ENCODE results near the gene YWHAQ. TPM values are rescaled to one million over a fixed set of nuclear protein-coding genes. Genes with fewer than 3 reads are reported as not detected.
A peak's percentile ranks its signal among the peaks of the same experiment; 100 is the strongest.

YWHAQ gene
- 384 TPM for polyA plus RNA-seq (2013, experiment 1 of 2; ENCODE audit: insufficient read length)
- polyA plus RNA-seq (2013, experiment 2 of 2; ENCODE audit: insufficient read length): 236 TPM

DNA sequence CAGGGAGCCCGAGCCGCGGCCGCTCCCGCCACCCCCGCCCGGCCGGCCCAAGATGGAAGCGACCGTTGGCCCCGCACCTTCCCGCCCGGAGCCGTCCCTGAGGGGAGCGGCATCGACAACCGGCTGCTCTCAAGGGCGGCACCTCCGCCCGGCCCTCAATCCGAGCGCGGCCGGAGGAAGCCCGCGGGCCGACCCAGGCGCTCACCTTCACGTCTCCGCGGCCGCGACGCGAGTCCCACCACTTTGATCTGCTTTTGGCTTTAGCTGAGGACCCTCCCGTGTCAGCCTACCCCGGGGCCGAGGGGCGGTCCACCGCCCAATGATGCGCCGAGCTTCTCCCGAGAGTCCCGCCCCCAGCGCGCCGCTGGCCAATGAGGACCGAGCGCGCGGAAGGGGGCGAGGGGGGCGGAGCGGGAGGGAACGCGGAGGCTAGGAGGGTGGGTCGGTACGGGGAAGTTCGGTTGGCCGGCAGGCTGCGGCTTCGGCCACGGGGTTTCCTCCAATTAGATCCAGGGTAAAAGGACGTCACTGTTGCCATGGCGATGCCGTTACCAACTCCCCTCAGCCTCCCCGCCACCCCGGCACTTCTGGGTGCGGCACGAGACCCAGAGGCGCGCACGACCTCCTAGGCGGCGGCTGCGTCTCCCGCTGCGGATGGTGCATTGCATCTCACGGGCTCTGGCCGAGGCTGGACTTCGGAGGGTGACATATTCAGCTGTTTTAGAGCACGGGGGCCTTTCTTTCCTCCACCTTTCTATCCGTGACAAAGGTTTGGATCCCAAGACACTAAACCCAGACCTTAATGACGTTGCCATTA, at the start of gene YWHAQ:
YWHAQ (minus strand) TSS at position 262 of the 817 bp plus-strand sequence. CDS start 545 bp downstream, outside the sequence.
- peak; percentile 99 for DNase-seq

DNA sequence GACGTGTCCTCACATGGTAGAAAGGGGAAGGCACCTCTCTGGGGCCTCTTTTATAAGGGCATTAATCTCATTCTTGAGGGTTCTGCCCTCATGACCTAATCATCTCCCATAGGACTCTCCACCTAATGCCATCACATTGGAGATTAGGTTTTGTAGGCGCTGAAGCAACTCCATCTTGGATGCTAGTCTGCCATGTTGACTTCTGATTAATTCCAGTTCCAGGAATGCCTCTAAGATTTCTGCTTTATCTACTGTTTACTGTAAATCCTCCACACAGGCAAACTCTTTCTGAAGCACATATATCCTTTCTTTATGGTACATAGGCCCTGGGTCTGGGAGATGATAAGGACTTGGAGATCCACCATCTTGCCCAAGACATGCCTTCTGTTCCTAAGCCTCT, 49.3 kb upstream of the YWHAQ start:
- no peak for DNase-seq

DNA sequence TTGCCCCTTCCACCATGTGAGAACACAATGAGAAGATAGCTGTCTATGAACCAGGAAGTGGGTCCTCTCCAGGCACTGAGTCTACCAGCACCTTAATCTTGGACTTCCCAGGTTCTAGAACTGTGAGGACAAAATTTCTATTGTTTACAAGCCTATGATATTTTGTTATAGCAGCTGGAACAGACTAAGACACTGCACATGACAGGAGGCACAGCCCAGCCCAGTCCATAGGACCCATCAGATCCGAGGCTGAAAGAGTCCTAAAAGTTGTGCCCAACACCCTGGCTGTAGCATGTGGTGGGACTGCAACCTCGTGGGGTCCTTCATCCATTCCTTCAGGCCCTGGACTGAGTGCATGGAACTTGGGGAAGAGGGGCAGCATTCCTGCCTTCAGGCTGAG, 48.4 kb upstream of the YWHAQ start:
- DNase-seq: no peak

DNA sequence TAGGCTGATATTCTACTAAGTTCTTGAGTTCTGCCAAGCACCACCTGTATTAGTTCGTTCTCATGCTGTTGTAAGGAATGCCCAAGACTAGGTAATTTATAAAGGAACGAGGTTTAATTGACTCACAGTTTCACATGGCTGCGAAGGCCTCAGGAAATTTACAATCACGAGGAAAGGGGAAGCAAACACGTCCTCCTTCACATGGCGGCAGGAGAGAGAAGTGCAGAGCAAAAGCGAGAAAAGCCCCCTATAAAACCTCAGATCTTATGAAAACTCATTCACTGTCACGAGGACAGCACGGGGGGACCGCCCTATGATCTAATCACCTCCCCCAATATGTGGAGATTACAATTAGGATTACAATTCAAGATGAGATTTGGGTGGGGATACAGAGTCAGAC, 47.7 kb upstream of the YWHAQ start:
- no peak for DNase-seq

DNA sequence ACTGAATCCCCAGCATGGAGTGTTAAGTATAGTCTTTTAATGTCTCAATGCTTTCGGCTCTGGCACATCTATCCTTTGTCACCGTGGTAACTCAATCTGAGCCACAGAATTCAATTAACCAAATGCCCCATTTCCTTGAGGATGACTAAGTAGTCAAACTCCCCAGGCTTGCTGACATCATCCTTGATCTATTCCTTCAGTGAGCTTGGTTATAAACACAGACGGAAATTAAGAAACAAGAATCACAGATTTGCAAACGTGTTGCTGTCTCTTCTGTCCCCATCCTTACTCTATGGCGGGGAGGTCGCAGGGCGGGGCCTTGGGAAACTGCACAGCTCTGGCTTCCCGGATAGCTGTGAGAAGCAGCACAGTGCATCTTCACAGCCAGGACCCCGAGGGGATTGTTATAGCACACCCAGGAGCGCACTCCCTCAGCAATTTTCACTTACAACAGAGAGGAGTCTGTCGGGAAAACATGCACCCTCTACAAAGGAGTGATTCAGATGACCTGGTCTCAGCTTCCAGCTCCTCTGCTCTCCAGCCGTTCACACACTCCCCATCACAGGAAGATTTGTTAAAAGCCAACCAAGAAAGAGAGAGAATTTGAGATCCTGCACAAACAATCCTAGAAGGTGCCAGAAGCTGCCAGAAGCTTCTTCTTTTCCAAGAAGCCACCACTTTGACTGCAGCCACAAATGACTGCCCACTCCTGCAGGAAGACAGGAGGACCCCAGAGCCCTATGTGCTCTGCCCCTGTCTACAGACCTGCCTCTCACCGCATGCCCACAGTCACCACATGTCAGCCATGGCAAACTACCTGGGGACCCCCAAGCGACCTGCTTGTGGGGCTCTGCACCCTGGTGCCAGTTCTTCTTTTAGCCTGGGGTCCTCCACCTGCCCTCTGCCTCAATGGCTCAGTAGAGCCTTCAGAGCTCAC, 44.9 kb upstream of the YWHAQ start:
- peak; percentile 97 for DNase-seq

DNA sequence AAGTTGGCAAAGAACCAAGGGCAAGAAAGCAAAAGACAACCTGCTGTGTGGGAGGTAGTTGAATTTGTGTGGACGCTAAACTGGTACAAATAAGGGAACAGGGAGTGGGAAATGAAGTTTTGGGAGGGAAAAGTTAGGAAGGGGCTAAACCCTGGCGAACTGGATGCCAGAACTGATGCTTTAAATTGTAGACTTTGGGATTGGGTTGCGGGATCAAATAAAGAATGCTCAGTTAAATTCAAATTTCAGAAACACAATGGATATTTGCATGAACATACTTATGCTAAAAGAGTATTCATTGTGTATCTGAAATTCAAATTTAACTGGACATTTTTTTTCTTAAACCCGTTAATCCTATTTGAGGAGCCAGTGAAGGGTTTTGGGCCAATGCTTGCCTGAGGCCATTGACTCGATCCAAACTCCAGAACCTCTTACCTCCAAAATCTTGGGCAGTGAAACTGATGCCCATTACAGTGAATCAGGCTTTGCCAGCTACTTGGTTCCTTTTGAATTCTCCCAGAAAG, 44.2 kb upstream of the YWHAQ start:
- DNase-seq: no peak

DNA sequence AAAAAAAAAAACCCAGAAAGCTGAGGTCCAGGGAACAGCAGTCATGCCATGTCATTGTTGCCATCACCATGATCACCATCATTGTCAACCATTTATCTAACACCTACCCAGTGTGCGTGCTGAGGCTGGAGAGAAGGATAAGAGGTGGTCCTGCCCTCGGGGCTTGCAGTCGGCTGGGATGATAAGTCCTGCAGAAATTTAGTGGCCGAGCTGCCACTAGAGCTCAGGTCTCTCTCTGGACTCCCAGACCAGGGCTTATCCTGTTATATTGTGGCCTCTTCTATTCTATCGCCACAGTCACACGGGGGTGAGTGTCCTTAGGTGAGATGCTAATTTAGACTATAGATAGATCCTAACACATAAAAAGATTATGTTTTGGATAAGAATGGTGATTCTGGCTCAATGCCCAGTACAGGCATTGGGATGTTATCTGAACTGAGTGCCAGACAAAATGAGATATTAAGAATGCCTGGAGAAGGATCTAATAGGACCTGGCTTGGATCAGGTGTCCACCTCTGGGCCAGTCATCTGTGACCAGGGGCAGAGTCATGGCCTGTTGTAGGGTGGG, 43.2 kb upstream of the YWHAQ start:
- DNase-seq: no peak

DNA sequence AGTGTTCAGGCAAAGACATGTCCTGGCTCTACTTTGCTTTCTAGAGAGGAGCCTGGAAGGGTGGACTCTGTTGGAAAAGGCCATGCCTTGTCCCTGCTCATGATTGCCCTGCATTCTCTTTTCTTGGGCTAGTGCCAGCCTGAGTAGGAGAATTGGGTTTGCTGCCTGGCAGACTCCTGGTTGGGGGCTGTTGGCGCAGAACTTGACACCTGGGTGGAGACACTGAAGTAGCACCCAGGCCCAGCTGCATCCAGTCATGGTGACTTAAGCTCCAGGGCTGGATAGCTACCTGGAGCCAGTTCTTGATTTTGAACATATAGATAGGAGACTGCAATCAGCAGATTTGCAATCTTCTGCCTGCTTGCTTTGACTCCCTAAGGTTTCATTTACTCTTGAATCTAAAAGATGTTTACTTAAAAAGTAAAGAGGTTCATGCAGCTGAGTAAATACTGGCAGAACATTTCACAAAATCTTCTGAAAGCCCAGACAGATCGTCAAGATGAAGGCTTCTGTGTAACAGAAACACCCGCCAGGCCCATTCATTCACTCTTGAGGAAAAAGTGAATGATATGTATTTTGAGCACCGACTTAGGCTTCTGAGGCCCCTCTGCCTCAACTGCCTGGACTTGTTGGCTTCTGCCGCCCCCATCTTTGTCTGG, 38.0 kb upstream of the YWHAQ start:
- DNase-seq: no peak

DNA sequence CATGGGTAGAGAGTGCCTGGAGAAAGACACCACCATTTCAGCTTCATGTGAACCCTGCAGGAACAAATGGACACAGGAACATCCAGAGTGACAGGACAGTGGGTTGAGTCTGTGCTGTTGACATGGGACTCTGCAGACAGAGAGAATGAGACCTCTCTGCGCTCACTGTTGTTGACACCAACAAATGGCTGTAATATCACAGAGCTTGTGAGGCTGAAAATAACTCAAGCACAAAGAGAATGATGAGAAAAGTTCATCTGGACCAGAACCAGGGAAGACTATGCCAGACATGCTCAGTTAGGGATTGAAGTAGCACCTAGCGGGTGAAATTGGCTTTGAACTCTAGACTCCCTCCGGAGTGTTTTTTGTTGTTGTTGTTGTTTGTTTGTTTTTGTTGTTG, 37.0 kb upstream of the YWHAQ start:
- no peak for DNase-seq

DNA sequence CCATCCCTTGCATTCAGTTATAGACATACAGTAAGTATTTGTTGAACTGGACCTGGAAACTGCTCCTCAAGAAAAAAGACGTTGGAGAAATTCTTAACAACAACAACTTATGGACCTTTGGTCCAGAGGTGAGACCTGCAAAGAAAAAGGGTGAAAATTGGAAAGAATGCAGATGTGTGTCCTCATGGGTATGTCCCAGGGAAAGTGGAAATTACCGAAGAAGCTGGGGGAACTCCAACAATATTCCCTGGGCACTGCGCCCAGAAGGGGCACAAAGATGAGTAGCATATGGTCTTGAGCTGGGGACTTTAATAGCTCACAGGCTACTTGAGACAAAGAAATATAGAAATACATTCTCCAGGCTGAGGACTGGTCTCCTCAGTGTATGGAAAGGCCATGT, 35.5 kb upstream of the YWHAQ start:
- DNase-seq: peak; percentile 80

DNA sequence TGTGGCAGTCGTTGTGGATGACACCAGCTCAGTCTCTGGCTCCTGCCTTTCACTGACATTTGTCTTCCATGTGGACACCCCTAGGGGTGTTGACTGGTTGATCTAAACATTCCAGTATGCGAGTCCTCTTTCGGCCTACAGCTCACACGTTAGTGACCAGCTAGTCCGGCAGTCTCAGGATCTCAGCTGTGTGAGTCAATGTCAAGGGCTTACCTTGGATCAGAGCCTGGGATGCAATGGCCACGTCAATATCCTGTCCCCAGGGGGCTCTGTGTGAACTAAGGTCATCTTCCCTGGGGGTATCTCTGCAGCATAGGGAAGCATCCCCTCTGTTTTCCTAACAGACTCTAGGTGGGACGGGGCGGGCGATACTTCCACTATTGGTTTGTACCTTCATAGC, 35.1 kb upstream of the YWHAQ start:
- DNase-seq: peak; percentile 97

DNA sequence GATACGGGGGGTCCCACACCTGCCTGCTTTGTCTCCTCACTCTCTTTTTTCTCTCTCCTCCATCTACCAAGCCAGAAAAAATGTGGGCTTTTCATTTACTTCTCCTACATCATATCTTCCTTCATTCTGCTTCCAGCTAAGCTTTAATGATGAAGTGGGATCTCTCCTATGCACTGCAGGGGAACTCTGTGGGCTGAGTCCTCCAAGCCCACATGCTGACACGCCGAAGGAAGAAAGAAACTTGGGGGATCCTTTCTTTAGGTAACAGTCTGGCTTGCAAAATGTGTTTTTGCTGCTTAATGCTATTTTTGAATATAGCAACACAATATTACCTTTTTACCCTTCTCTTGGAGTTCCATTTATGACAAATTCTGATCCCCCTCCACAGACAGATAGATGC, 33.6 kb upstream of the YWHAQ start:
- DNase-seq: no peak

DNA sequence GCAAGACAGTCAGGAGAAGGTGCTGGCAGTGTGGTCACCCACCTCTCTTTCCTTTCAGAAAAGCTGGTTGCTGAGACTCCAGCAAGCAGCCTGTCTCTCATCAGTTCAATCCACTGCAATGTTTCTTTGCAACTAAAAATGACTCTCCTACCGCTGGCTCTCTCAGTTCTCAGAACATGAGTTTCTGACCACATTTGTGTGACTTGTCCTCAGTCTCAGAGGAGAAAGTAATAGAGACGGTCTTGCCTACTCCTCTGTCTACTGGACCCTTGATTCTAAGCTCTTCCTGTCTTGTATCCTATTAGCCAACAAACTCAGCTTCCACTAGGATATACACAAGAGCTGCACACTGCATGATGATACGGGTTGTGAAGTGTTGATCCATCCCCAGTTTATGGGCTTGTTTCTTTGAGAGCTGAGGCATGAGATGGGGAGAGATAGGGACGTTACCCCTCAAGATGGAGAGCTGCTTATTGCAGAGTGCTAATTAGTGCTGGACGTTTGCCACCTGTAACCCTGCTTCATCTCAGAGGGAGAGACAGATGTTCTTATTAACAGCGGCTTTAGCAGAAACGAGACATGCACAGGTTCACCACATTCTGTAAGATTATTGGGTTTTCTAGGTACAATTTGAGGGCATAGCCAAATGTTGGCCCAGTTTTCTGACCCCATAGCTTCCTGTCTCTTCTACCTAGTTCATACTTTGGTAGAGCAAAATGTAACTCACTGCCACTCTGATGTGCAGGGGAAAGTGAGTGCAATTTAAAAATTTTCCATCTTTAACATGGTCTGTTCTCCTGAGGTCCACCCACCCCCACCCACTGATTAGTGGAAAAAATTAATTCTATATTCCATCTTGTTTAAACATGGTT, 32.4 kb upstream of the YWHAQ start:
- no peak for DNase-seq

DNA sequence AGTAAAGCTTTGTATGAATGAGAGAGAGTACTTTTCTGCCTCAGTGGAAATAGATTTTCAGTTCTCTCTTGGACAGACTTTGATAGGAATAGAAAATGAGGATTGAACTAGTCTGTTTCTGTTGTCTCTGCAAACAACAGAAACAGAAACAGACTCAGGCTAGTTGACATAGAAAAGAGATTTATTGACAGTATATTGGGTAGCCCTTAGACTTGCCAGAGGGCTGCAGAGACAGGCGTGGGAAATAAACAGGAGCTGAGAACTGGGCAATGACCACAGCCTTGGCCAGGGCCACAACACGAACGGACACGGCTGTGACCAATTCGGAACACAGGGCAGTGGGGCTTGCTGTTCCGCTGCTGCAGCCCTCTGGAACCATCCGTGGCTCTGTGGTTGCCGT, 30.5 kb upstream of the YWHAQ start:
- DNase-seq: no peak

DNA sequence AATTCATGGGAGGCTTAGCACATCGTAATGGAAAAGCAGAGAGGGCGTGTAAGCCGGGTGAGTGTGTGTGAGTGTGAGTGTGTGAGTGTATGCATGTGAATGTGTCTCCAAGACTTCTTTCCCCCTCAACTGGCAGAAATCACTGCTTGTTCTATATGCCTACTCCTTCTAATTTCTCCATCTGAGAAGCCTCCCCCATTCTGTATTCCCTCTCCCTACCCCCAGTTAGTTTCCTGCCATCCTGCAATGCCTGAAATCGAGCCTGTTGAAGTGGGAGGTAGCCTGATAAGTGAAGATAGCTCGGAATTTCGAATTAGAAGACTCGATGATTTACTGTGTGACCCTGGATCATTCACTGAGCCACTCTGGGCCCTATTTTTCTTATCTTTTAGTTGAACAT, 30.0 kb upstream of the YWHAQ start:
- no peak for DNase-seq

DNA sequence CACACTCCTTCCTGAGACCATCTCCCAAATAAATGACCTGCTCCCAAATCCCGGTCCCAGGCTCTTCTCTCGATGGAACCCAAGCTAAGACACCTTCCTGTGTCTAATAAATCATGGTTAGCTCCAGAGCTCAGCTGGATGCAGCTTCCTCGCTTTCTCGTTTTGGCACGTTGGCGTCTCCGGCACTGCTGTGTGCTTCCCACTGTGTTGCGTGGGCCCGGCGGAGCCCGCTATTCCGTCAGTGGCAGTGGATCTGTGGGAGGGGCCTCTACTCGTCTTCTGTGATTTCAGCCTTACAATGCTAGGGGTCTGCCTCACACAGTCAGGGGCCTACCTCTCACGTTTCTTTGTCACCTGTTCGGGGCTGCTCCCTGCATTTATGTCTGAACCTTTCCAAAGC, 29.4 kb upstream of the YWHAQ start:
- DNase-seq: no peak

DNA sequence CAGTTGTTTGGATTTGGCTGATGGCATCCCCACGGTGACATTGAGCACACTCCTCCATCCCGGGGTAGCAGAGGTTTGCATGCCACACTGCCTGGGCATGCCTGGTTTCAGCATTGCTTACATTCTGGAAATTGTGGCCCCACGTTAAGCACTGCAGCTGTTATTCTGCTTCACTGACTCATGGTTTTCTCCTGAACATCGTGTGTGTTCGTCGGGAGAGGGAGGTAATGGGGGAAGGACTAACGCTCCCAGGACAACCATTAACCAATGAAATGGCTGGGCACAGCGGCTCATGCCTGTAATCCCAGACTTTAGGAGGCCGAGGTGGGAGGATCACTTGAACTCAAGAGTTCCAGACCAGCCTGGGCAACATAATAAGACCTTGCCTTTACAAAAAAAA, 28.2 kb upstream of the YWHAQ start:
- DNase-seq: peak; percentile 67

DNA sequence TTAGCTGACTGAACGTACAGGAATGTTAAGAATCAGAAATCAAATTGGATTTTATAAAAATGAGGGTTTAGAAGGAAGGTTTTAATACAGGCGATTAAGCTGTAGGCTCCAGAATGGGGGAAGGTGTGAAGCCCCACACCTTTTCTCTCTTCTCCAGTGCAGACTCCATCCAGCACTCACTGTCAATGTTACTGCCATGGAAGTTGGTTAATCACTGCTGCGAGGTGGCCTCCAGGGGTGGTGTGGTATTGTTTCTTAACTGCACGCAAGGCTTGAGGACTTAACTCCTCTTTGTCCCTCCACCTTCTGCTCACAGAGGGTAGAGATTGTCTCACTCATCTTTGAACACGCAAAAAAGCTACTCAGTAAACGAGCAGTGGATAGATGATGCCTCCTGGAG, 26.9 kb upstream of the YWHAQ start:
- no peak for DNase-seq

DNA sequence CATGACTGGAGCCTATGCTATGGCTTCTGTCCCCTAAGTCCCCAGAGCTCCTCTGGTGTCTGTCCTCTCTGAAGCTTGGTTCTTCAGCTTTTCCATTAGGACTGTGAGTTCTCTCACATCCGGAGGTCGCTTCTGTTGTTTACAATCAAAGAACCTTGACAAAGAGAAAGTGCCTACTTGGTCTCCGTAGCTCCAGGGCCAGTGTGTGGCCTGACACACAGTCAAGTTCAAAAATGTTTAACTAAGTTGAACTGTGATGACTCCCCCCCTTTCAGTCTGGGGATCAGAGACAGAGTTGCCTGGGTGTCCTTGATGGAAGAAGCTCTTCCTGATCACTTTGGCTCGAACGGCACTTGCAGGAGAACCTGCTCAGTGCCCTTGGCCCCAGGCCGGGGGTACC, 26.3 kb upstream of the YWHAQ start:
- no peak for DNase-seq

DNA sequence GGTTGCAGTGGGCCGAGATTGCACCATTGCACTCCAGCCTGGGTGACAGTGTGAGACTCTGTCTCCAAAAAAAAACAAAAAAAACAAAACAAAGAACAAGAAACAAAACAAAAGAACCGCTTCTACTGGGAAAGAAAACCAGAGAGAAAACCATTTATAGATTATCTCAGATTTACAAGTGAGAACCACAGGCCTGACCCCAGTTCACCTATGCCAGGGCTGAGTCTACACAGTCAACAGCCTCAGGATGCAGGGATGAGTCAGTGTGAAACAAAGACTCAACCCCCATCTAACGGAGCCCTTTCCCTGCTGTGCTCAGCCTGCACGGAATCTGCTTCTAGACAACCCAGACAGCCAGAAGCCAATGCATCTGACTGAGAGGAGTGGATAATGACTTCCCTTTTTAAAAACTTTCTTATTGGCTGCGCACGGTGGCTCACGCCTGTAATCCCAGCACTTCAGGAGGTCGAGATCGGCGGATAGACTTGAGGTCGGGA, 25.5 kb upstream of the YWHAQ start:
- peak; percentile 96 for DNase-seq

All from fibroblast of skin of back (primary cell).